GM18909 (cell line): ENCODE measurements around the gene C1R.
A peak's percentile ranks its signal among the peaks of the same experiment; 100 is the strongest.
"Not testable (repeated sequence)": the region's sequence is repeated elsewhere in the genome, so short reads cannot be mapped to it uniquely, and the experiment has no call there.

Experiments
- ATAC-seq: cut with Tn5 transposase; IDR thresholded peaks from one replicate; pipeline ENCODE4 v1.9.1; 2021; ENCODE audit warnings: mild to moderate bottlenecking; ENCODE audit not compliant: unreplicated experiment, poor library complexity

Gene C1R

GRCh38 chr12:7121324-7121723 is 29.1 kb upstream of the C1R start:
- no peak for ATAC-seq

GRCh38 chr12:7120166-7120565 is 27.9 kb upstream of the C1R start:
- ATAC-seq, result no peak

- no peak for ATAC-seq
These were observed 26.6 kb upstream of the C1R start for GRCh38 chr12:7118881-7119280.

GRCh38 chr12:7117670-7118069 is 25.4 kb upstream of the C1R start:
- no peak for ATAC-seq

GRCh38 chr12:7116916-7117315 is 24.7 kb upstream of the C1R start:
- no peak for ATAC-seq

GRCh38 chr12:7116196-7116595 is 24.0 kb upstream of the C1R start:
- ATAC-seq, result no peak

- ATAC-seq, result no peak
These were observed 22.6 kb upstream of the C1R start for GRCh38 chr12:7114851-7115250.

GRCh38 chr12:7114008-7114407 is 21.8 kb upstream of the C1R start:
- no peak for ATAC-seq

GRCh38 chr12:7113389-7113871 is 21.2 kb upstream of the C1R start:
- no peak for ATAC-seq

GRCh38 chr12:7112041-7112440 is 19.8 kb upstream of the C1R start:
- ATAC-seq, result no peak

- ATAC-seq, result no peak
These were observed 18.4 kb upstream of the C1R start for GRCh38 chr12:7110661-7111060.

- ATAC-seq, result no peak
These were observed 17.3 kb upstream of the C1R start for GRCh38 chr12:7109572-7109920.

- ATAC-seq, result no peak
These were observed 16.7 kb upstream of the C1R start, which contains the start of gene C1RL for GRCh38 chr12:7108796-7109571. Gene C1RL, minus strand, starts transcription at chr12:7109214. Its CDS starts 34 bp downstream, at chr12:7109180.

GRCh38 chr12:7108003-7108795 is 16.0 kb upstream of the C1R start:
- peak; percentile 91 for ATAC-seq

GRCh38 chr12:7107636-7108002 is 15.4 kb upstream of the C1R start:
- no peak for ATAC-seq

GRCh38 chr12:7107181-7107580 is 14.9 kb upstream of the C1R start:
- ATAC-seq, result not testable (repeated sequence)

- no peak for ATAC-seq
These were observed 13.8 kb upstream of the C1R start for GRCh38 chr12:7106082-7106481.

GRCh38 chr12:7103837-7104584 is 11.8 kb upstream of the C1R start:
- no peak for ATAC-seq

- ATAC-seq, result no peak
These were observed 10.3 kb upstream of the C1R start for GRCh38 chr12:7102582-7102981.

GRCh38 chr12:7101694-7102131 is 9.5 kb upstream of the C1R start:
- no peak for ATAC-seq
